GM23248 (cell line): ENCODE measurements around the gene JOSD2.

Experiments
- EZH2 ChIP-seq: fragments of 200-600 bp; sonication (generic); IDR thresholded peaks from 2 replicates; pipeline ENCODE4 v1.6.1; 2018; ENCODE audit warnings: antibody characterized with exemption, mild to moderate bottlenecking; ENCODE audit not compliant: insufficient read depth, poor library complexity, severe bottlenecking
- EZH2phosphoT487 ChIP-seq: fragments of 200-600 bp; sonication (generic); IDR thresholded peaks from 2 replicates; pipeline ENCODE4 v1.6.1; 2018; ENCODE audit warnings: antibody characterized with exemption, moderate library complexity, mild to moderate bottlenecking, low read depth; ENCODE audit not compliant: insufficient read depth

GRCh38 chr19:50551034-50551714, 40.2 kb upstream of the JOSD2 start:
- TF ChIP-seq EZH2phosphoT487 (no peak), EZH2 (no peak)
